GM18861 (cell line): ENCODE results near the gene ALDH1A1.

Experiments used
- ATAC-seq: cut with Tn5 transposase; IDR thresholded peaks from one replicate; pipeline ENCODE4 v1.9.1; 2021; ENCODE audit not compliant: unreplicated experiment

The ALDH1A1 gene

DNA sequence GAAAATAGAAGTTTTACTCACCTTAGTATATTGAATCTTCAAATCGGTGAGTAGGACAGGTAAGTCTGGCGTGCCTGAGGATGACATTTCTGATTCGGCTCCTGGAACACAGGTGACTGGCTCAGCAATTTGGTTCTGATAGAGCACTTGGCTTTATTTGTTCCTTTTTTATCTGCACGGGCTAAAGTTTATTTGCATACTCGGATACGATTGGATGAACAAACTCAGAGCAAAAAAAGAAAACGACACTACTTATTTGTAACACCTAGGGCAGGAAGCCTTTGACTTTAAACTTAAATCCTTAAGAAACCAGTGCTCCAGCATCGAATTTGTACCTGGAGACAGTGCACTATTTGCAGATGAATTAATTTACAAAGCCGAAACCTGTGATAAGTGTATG lies at the start of gene ALDH1A1:
TSS of gene ALDH1A1 (minus strand) at position 140 of the 400 bp plus-strand sequence. CDS start at position 87, 53 bp downstream.
- no peak for ATAC-seq

DNA sequence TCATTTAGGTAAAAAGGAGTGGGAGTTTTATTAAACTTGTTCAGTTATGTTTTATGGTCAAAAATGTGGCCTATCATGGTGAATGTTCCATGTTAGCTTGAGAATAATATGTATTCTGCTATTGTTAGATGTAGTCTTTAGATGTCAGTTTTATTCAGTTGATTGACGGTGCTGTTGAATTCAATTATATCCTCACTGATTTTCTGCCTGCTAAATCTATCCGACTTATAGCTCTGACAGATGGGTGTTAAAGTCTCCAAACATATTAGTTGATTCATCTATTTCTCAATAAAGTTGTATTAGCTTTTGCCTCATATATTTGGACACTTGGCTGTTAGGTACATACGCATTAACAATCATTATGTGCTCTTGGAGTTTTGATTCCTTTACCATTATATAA lies 49.0 kb upstream of the ALDH1A1 start:
- ATAC-seq = no peak

DNA sequence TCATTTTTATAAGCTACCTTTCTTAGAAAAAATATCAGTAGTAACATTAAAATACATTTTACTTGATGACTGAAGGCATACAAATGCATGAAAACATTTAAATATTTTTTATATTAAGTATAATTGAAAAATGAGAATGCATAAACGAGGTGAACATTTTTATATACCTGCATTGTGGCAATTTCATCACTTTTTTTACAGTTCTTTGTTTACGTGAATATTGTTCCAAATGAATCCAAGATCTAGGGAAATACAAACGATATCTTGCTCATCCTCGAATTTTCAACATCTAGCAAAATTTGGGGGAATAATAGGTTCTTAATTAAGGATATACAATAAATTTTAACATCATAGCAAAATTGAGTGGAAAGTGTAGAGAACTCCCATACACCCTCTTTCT lies 45.5 kb upstream of the ALDH1A1 start:
- ATAC-seq = no peak

DNA sequence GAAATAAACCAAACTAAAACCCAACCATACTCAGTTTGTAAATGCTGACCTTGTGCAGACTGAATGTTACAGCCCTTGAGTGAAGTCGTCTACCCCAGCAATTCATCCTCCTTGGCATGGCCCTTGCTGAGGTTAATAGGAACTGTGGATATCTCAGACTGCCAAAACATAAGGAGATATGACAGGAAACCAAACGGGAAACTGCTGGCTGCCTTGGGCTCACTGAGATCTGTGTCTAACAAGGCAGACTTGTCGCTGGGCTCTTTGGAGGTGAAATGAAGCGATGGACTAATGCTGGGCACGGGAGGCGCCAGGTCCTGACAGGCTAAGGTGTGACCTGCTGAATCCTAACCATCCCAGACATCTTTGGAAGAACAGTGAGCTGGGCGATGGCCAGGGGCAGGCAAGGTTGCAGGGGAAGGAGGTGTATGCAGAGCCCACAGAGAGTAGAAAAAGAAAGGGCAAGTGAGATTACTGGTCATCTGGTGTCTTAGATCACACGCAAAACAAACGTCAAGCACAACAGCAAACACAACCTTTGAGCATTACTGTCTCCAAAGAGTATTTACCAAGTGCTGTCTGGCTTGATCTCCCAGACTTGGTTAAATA lies 44.6 kb upstream of the ALDH1A1 start:
- ATAC-seq = no peak

DNA sequence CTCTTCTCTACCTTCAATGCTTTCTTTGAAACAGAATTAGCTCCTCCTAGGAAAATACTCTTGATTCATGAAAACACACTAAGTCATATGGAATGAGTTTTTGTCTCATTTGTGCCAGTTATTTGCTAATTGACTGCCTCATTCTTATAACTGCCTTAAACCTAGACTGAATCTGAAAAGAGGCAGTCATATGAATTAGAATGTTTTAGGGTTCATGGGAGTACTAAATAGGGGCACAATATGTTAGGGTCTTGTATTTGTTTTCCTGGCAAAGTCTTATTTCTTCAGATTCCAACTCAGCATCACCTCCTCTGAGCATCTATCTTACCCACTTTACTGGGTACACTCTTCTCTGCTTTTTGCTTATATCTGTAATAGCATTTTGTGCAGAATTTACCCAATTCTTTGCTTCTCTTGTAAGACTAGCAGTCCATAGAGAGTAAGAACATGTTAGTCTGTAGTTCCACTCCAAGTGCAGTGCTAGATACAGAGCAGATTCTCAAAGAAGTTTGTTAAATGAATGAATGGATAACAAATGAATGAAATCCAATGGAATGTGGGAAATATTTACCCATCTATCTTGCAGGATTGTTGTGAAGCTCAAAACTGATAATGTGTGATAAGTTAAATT lies 43.9 kb upstream of the ALDH1A1 start:
- no peak for ATAC-seq

DNA sequence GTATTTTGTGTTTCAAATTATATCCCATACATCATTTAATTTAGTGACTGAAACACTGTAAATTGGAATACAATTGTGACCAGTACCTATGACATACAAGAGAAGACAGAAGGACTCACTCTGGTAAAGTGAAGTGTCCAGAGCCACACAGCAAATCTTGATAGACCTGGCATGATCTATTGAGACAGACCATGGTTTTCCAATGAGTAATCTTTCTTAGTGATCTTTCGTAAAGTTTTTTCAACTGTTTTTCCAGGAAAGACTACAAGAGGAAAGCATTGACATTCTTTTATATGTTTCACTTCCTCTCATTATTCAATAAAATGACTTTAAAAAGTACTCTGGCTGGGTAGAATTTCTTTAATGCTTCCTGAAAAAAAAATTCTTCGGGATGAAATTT lies 43.3 kb upstream of the ALDH1A1 start:
- no peak for ATAC-seq

DNA sequence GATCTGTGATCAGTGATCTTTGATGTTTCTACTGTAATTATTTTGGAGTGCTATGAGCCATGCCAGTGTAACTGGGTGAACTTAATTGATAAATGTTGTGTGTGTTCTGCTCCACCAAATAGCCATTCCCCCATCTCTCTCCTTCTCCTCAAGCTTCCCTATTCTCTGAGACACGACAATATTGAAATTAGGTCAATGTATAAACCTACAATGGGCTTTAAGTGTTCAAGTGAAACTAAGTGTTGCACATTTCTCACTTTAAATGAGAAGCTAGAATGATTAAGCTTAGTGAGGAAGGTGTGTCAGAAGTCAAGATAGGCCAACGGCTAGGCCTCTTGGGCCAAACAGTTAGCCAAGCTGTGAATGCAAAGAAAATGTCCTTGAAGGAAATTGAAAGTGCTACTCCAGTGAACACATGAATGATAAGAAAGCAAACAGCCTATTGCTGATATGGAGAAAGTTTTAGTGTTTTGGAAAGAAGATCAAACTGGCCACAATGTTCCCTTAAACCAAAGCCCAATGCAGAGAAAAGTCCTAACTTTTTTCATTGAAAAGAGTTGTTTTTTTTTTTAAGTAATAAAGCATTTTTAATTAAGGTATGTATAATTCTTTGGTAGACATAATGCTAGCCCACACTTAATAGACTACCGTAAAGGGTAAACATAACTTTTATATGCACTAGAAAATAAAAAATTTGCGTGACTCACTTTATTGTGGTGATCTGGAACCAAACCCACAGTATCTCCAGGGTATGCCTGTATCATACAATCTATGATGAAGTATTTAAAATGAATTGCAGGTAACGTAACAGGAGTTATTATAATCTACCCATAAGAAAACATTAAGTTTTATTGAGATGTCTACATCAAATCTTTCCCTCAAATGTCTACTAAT lies 42.5 kb upstream of the ALDH1A1 start:
- no peak for ATAC-seq

DNA sequence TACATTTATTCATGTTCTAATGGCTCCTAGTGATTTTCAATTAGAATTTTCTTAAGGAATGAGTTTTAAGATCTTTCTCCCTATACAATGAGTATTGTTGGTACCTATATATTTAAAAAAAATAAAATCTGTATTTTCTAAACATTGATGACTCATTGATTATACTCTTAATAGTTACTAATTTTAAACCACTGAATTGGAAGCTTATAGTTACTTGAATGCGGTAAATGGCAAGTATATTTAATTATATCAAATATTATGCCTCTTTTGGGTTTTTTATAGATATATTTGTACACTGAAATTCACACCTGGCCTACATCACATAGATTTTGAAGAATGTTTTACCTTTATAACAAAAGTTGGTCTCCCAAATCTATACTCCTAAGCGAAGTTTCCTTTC lies 38.9 kb upstream of the ALDH1A1 start:
- ATAC-seq = no peak

DNA sequence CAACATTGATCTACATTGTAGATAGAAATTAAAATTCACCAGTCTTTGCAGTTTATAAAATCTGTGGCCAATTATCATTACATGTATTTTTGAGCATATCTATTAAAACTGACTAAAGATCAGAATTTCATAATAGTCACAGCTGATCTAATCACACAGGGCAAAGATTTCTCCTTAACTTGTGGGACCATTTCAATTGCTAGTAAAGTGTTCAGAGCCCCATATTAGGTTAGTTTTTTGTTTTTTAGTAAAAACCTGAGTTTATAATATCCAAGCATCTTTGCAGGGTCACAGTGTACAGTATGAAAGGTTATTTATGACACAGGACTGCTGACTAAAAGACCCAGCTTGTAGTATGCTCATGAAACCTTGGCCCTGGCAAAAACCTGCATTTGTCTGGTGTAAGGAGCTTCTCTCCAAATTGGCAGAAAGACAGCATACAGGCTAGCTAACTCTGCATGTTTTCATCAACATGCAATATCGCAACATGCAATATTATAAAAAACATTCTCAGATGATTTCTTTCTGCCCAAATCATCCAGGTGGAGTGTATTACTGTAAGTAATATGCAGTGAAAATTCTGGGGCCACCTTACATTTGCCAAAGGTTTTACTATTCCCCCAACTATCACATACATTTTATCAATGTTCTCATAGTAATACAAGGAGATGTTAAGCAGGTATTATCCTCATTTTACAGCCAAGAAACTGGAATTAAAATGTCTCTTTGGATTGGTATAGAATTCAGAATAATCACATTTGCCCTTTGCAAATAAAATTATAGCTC lies 37.7 kb upstream of the ALDH1A1 start:
- no peak for ATAC-seq

DNA sequence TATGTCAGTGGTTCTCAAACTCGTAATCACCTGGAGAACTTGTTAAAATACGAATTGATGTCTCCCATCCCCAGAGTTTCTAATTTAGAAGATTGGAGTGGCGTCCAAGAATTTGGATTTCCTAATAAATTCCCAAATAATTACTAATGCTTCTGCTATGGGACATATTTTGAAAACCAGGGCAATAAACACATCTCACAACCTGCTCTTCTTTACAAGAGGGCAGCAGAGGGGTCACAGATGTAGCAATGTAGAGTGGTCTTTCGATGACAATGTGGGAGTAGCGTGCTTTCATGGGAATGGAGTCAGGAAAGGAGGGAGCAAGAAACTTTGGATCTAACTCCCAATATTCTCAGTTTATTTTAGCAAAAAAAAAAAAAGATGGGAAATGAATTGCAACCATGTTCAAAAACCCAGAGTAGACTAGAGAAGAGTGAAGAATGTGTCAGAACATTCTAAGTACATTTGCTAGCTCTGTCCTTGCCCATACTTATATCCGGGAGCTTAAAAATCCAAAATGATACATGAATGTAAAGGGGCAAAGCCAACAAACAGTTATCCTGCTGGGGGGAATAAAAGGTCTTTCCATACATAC lies 33.8 kb upstream of the ALDH1A1 start:
- ATAC-seq = no peak

DNA sequence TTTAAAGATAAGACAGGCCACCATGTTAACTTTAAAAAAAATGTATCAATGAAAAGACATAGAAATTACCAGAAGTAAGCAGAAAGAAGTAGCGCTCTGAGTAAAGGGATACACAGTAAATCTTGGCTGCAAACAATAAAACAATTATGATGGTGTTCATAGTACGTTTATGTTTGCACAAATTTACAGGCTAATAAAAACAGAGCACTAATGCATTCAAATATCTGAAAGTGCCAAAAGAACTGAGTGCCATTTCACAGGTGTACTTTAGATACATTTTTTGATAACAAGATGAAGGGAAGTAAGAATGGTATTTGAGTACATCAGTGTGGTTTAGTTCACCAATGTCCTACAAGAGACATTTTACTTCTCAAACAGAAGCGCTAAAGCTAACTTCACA lies 32.9 kb upstream of the ALDH1A1 start:
- no peak for ATAC-seq

DNA sequence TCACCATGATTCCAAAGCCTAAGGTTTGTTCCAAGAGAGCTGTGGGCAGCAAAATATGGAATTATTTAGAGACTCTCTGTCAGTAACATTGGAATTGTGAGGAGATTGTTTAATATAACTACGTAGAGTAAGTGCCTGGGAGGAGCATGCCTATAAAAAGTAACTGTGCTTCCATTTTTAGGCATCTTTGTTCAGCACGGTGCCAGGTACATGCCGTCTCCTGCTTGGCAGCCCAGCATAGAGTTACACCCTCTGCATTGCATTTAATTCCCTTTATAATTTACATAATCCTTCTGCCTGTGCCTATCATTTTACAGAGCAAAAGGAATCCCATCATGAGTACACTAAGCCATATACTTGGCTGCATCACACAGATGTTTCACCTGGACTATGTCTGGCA lies 32.1 kb upstream of the ALDH1A1 start:
- ATAC-seq = no peak

DNA sequence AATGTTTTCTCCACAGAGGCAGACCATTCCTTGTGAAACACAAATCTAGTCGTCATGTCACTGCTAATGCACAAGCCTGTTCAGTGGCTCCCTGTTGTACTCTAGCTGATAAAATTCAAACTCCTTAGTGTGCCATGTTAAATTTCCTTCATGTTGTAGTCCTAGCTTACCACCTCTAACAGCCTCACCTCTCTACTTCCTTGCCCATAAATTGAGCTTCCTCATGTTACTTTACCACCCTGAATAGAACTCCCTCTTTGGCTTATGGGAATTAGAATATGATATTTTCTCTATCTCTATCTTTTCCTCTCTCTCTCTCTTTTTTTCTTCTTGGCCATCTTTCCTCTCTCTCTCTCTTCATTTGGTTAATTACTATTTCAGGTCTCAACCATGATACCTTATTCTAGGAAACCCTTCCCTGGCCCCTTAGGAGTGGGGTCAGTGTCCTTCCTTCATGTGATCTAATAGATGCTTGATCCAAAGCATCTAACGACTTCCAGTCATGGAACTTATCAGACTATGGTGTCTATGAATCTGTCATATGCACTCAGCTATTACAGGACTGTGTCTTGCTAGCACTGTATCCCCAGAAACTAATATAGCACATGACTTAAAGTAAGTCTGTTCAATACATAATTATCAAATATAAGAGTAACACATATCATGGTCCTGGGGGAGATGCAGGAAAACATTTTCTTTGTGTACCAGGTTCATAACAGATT lies 31.5 kb upstream of the ALDH1A1 start:
- ATAC-seq = no peak

DNA sequence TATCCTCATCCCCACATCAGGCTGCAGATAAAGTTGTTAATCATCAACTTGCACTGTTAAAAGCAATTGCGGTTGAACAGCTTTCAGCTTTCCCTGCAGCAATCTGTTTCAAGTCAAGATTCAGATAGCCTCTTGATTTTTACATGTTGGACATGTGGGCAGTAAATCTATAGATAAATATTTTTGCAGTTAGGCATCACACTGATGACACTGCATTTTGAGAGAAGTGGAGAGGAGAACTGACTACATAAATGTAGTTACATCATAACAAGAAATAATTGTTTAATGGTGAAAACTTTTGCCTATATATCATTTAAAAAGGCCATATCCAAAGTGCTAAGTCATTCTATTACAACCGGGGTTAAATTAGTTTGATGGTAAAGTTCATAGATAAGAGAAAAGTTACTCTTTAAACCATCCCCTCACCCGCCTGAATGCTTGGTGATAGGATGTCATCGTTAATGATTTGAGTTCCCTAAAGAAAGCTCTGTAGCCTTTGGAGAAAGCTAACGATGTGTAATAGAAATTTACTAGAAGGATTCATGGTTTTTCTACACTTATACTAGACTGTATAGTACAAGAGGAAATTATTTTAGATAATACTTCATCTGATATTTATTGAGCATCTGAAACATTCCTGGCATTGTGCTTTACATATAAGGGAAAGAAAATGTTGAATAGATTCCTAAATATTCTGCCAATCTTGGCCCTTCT lies 30.8 kb upstream of the ALDH1A1 start:
- ATAC-seq = no peak

DNA sequence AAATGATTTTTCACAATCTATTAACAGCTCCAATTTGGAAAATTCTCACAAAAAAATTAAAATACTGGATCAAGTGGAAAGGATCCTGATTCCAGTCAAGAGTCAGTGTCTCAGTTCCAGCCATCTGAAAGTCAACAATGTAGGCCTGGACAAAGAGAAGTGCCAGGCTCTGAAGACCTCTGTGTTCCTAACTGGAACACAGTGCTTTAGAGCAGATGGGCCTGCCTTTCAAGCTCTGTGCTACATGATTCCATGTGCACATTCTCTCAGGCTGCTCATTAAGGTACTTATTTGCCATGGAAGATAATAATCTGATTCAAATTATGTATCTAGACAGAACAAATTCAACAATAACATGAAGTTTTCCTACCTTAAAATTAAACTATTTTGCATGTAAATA lies 30.2 kb upstream of the ALDH1A1 start:
- ATAC-seq = no peak

DNA sequence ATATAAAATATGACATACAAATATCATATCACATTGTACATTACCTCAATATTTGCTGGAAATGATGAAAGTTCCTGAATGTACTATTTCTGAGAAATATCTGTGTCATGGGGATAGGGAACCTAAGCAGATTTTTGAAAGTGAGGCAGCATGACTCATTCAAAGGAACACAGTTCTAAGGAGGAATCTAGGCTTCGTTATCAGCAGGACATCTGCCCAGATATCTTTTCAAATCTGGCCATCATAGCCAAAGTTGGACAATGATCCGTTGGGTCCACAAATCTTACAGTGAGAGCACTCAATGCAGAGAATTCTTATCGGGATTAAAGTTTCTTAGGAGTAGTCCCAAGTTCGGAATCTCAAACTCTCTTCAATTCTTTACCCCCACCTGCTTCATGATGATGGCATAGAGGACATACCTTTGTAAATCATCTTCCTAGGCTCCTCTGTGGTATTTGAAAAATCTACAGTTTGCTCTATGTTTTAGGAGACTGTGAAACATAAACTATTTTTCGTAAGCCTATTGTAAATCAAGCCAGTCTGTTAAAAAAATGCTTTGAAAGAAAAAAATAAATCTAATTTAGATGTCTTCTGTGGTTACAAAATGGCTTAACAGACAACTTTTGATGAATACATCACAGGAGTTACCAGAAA lies 29.4 kb upstream of the ALDH1A1 start:
- ATAC-seq = no peak

DNA sequence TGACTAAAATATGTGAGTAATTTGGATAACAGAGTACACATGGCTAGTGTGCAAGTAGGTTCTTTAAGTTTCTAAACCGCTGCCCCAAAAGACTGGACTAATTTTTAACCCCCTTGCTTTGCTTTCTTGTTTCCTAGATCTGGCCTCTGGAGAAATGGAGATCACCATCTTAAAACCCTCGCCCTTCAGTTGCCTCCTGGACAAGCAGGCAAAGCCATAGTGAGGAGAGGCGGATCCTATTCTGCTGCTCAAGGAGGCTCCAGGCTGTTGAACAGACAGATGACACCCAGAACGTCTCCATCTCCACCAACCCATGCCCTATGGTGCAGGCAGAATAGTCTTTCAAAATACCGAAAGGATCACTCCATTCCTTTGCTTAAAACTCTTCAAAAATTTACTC lies 28.6 kb upstream of the ALDH1A1 start:
- no peak for ATAC-seq

DNA sequence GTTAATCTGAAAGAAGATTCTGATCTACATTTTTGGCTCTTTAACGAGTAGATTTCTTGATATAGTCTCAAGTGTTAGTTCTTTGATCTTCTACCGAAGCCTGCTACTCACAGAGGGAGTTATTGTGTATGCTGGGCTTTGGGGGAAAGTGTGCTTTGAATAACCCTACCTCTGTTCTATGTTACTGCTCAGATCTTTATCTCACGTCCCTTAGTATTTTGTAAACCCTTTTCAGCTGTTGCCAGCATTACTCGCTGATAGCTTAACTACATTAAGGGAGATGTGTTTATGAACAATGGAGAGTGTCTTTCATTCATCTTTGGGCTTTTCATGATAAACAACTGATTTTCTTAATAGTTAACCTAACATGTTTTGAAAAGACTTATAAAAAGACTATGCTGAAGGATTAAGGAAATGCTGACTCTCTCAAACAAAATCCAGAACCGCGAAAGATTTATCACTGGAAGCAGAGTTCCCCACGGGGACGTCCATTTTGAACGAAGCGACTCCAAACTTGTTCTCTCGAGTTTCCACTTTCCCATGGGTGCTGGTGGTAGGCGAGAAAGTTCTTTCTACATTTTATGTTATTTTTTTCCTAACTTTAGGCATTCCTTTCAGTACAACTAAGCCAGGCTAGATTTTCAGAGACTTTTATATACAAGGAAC lies 27.9 kb upstream of the ALDH1A1 start:
- ATAC-seq = no peak

DNA sequence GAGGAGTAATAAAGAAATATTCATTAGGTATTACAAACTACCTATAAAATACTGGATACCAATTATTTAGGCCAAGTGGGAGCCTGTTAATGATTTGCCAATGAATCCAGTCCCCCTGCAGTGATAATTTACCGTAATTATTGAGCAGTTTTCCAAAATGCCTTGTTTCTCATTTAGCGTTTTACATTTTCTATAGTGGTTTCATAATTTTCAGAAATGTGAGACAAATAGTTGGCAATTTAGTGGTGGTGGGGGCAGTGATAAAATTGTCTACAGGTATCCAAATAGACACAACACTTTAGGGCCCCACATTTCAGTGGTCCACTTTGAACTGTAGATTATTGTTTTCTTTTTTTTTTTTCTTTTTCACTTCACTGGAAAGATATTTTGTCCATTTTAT lies 27.3 kb upstream of the ALDH1A1 start:
- no peak for ATAC-seq
